Stimulated activated CD8-positive, alpha-beta memory T cell treated with anti-CD3 and anti-CD28 coated beads, Interleukin-15, amount 100 ng/mL, for 4 hours (primary cell): Measurements from ENCODE around the gene ITPRIPL1.
"Not testable (repeated sequence)": the region's sequence is repeated elsewhere in the genome, so short reads cannot be mapped to it uniquely, and the experiment has no call there.

ENCODE experiments used
- DNase-seq, 2 donors: peaks; one replicate each; pipeline ENCODE4 v3.0.0-alpha.2; 2020; ENCODE audit warnings: low read depth in 2 of 2

ITPRIPL1 gene

GRCh38 chr2:96325041-96325883 lies at the start of gene ITPRIPL1:
Gene ITPRIPL1 (plus strand): TSS chr2:96325317. CDS start chr2:96325840, 523 bp downstream.
- DNase-seq: peak in 1 of 2 donors; percentile 11

- no peak for DNase-seq
These were observed 48.2 kb upstream of the ITPRIPL1 start for GRCh38 chr2:96276787-96277499.

- DNase-seq: no peak
These were observed 37.8 kb upstream of the ITPRIPL1 start for GRCh38 chr2:96287273-96287856.

- DNase-seq: no peak
These were observed 33.4 kb upstream of the ITPRIPL1 start for GRCh38 chr2:96291751-96292150.

- not testable (repeated sequence) for DNase-seq
These were observed 30.8 kb upstream of the ITPRIPL1 start for GRCh38 chr2:96294271-96294670.

- DNase-seq: no peak
These were observed 28.2 kb upstream of the ITPRIPL1 start for GRCh38 chr2:96296925-96297324.

- DNase-seq: no peak
These were observed 23.3 kb upstream of the ITPRIPL1 start for GRCh38 chr2:96301865-96302264.

- DNase-seq: no peak
These were observed 20.5 kb upstream of the ITPRIPL1 start for GRCh38 chr2:96304606-96305005.

GRCh38 chr2:96305091-96305978 lies 19.8 kb upstream of the ITPRIPL1 start, which contains the start of gene SNRNP200:
Gene SNRNP200 (minus strand): TSS chr2:96305546. CDS start chr2:96305437, 109 bp downstream.
- DNase-seq: peak; percentile 75 to 79

- DNase-seq: no peak
These were observed 19.2 kb upstream of the ITPRIPL1 start for GRCh38 chr2:96305979-96306308.

GRCh38 chr2:96306370-96306769 lies 18.7 kb upstream of the ITPRIPL1 start:
- DNase-seq: no peak

GRCh38 chr2:96308248-96308647 lies 16.9 kb upstream of the ITPRIPL1 start:
- DNase-seq: no peak

GRCh38 chr2:96315005-96315399 lies 10.1 kb upstream of the ITPRIPL1 start:
- DNase-seq: no peak

- no peak for DNase-seq
These were observed 9.6 kb upstream of the ITPRIPL1 start for GRCh38 chr2:96315400-96316071.

GRCh38 chr2:96316999-96317398 lies 8.1 kb upstream of the ITPRIPL1 start:
- no peak for DNase-seq

GRCh38 chr2:96317584-96317997 lies 7.5 kb upstream of the ITPRIPL1 start:
- no peak for DNase-seq

GRCh38 chr2:96318723-96319122 lies 6.4 kb upstream of the ITPRIPL1 start:
- DNase-seq: no peak

GRCh38 chr2:96319396-96319795 lies 5.7 kb upstream of the ITPRIPL1 start:
- no peak for DNase-seq

GRCh38 chr2:96320326-96320725 lies 4.8 kb upstream of the ITPRIPL1 start:
- no peak for DNase-seq

GRCh38 chr2:96320728-96321622 lies 4.1 kb upstream of the ITPRIPL1 start:
- DNase-seq: no peak
